Tibial nerve (tissue), 4 donors: Measurements from ENCODE around the gene MICAL2. TPM values are rescaled to one million over a fixed set of nuclear protein-coding genes. Genes with fewer than 3 reads are reported as not detected.

Experiments used
- DNase-seq, 2 donors: peaks; one replicate each; pipeline ENCODE4 v3.0.0-alpha.2; 2019; ENCODE audit warnings: low spot score in 2 of 2
- H3K27ac ChIP-seq, 4 donors: fragments of 200-600 bp; sonication (generic) in 3 of 4; one replicate each; pipeline ENCODE4 v1.5.1; 2017 to 2019; ENCODE audit warnings: mild to moderate bottlenecking in 1 of 4
- H3K27me3 ChIP-seq, 2 donors: fragments of 200-600 bp; sonication (generic) in 1 of 2; one replicate each; pipeline versions ENCODE4 v1.5.1 to v1.6.0; 2017 to 2019
- H3K36me3 ChIP-seq, 3 donors: fragments of 200-600 bp; sonication (generic); one replicate each; pipeline ENCODE4 v1.5.1; 2018 to 2019
- H3K4me1 ChIP-seq, 4 donors: fragments of 200-600 bp; sonication (generic) in 3 of 4; one replicate each; pipeline ENCODE4 v1.5.1; 2017 to 2019
- H3K4me3 ChIP-seq, 4 donors: fragments of 200-600 bp; sonication (generic) in 3 of 4; one replicate each; pipeline ENCODE4 v1.5.1; 2017 to 2019; ENCODE audit warnings: mild to moderate bottlenecking in 1 of 4, moderate library complexity in 1 of 4
- H3K9me3 ChIP-seq, 4 donors: fragments of 200-600 bp; sonication (generic) in 3 of 4; one replicate each; pipeline ENCODE4 v1.5.1; 2017 to 2019
- EP300 ChIP-seq, 2 donors: sonication (generic); formaldehyde crosslinking; IDR thresholded peaks; one replicate each; pipeline ENCODE4 v1.6.1; 2017; ENCODE audit warnings: antibody characterized with exemption in 2 of 2, mild to moderate bottlenecking in 1 of 2
- POLR2A ChIP-seq, 2 donors: fragments of 450-650 bp; IDR thresholded peaks; one replicate each; pipeline ENCODE4 v1.6.1; 2017; ENCODE audit warnings: antibody characterized with exemption in 2 of 2, mild to moderate bottlenecking in 2 of 2, moderate library complexity in 2 of 2
- WGBS, 2 donors: methylation state at CpG; one replicate each; pipeline ENCODE4 v1.1.5; 2018; 5-methylcytosine and 5-hydroxymethylcytosine counted together
- total RNA-seq, 4 donors: library from RNA; depleted of rRNA; stranded (reverse); fragments of >200 nt; gene quantifications; one replicate each; pipeline ENCODE4 v1.1.0, GENCODE V29; 2016
- TF ChIP-seq, protein P1 (sequence below), 5 experiments: fragments of 200-600 bp in 3 of 5; fragments of 450-650 bp in 2 of 5; sonication (generic) in 3 of 5; IDR thresholded peaks; one replicate each; pipeline ENCODE4 v1.5.1; 2016 to 2019; ENCODE audit warnings: antibody characterized with exemption in 5 of 5, mild to moderate bottlenecking in 3 of 5, moderate library complexity in 2 of 5

Gene MICAL2
- total RNA-seq, 4 donors from 2014 or later = 87.0 to 136 (median 101) TPM

DNA sequence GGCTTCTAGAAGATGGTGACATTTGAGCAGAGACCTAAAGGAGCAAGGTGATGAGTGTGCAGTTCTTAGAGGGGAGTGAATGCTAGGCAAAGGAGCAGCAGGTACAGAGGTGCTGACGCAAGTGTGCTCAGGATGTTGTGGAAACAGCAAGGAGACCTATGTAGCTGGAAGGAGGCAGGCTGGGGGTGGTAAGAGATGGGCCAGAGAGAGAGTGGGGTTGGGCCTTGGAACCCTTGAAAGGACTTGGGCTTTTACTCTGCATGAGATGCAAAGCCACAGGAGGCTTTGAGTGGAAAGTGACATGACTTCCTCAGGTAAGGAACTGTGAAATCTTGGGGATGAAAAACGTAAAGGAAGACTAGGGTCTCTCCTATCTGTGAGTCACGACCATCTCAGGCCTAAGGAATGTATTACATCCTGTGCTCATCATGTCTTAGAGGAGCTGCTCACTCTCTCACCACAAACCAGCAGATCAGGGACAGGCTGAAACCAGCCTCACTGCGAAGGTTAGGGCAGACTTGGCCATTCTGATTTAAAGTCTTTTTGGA, 65.4 kb downstream of the MICAL2 start:
- no peaks in the 10 kb centered on the region for H3K27me3 ChIP-seq
- H3K27ac ChIP-seq = peak overlapping the region in 2 of 4 donors; percentile 10 to 14
- TF ChIP-seq, protein P1, sequence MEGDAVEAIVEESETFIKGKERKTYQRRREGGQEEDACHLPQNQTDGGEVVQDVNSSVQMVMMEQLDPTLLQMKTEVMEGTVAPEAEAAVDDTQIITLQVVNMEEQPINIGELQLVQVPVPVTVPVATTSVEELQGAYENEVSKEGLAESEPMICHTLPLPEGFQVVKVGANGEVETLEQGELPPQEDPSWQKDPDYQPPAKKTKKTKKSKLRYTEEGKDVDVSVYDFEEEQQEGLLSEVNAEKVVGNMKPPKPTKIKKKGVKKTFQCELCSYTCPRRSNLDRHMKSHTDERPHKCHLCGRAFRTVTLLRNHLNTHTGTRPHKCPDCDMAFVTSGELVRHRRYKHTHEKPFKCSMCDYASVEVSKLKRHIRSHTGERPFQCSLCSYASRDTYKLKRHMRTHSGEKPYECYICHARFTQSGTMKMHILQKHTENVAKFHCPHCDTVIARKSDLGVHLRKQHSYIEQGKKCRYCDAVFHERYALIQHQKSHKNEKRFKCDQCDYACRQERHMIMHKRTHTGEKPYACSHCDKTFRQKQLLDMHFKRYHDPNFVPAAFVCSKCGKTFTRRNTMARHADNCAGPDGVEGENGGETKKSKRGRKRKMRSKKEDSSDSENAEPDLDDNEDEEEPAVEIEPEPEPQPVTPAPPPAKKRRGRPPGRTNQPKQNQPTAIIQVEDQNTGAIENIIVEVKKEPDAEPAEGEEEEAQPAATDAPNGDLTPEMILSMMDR (IDR thresholded peaks at IDR 0.05) = no peak
- TF ChIP-seq POLR2A (IDR thresholded peaks at IDR 0.05) (no peak), EP300 (IDR thresholded peaks at IDR 0.05) (no peak)
- WGBS, 2 donors = 33% methylated on average over 4 of the region's 4 CpGs
- H3K9me3 ChIP-seq = no peaks in the 10 kb centered on the region
- no peak for DNase-seq
- peaks cover 0 to 19% (median 4%) of the 10 kb centered on the region in 4 donors for H3K4me1 ChIP-seq
- H3K4me3 ChIP-seq = no peak overlapping the region
- H3K36me3 ChIP-seq = no peaks in the 10 kb centered on the region

- TF ChIP-seq POLR2A (IDR thresholded peaks at IDR 0.05) (no peak), EP300 (IDR thresholded peaks at IDR 0.05) (no peak)
- TF ChIP-seq, protein P1 (IDR thresholded peaks at IDR 0.05) = no peak
- 90 to 93% methylated on average over 4 of the region's 4 CpGs for WGBS, 2 donors
- H3K27ac ChIP-seq = peak overlapping the region in 1 of 4 donors; percentile 14
- no peak overlapping the region for H3K4me3 ChIP-seq
- no peaks in the 10 kb centered on the region for H3K36me3 ChIP-seq
- no peaks in the 10 kb centered on the region for H3K27me3 ChIP-seq
- no peaks in the 10 kb centered on the region for H3K9me3 ChIP-seq
- H3K4me1 ChIP-seq = peaks cover 0 to 13% (median 4%) of the 10 kb centered on the region in 4 donors
- DNase-seq = no peak
Observed at GRCh38 chr11:12176410-12176809, 66.0 kb downstream of the MICAL2 start.

- Histone ChIP-seq H3K4me1 (peaks cover 0 to 20% (median 5%) of the 10 kb centered on the region in 4 donors), H3K9me3 (no peaks in the 10 kb centered on the region)
- TF ChIP-seq POLR2A (IDR thresholded peaks at IDR 0.05) (no peak), EP300 (IDR thresholded peaks at IDR 0.05) (no peak)
- TF ChIP-seq, protein P1 (IDR thresholded peaks at IDR 0.05) = no peak
Observed at GRCh38 chr11:12177739-12178338, 67.4 kb downstream of the MICAL2 start.

DNA sequence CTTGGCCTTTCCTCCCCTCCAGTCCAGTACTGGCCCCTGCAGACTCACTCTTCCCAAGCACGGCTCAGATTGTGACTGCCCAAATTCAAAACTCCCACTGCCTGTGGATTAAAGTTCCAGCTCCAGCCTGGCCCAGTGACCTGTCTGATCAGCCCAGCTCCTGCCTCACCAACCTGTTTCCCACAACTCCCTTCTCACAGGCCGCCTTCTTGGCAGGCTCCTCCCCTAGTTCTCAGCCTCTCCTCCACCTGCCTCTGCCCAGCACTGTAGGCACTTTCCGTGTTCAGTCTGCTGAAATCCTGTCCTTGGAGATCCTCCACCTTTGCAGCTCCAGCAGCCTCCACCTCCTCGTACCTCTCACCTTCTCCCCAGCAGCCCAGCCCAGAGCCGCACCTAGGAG, 68.6 kb downstream of the MICAL2 start:
- H3K27me3 ChIP-seq = no peaks in the 10 kb centered on the region
- WGBS, 2 donors = 79 to 91% methylated on average over 5 of the region's 5 CpGs
- no peaks in the 10 kb centered on the region for H3K36me3 ChIP-seq
- H3K4me3 ChIP-seq = no peak overlapping the region
- DNase-seq = no peak
- peaks cover 0 to 28% (median 3%) of the 10 kb centered on the region in 4 donors for H3K4me1 ChIP-seq
- H3K9me3 ChIP-seq = no peaks in the 10 kb centered on the region
- no peak for TF ChIP-seq POLR2A (IDR thresholded peaks at IDR 0.05)
- TF ChIP-seq, protein P1 (IDR thresholded peaks at IDR 0.05) = no peak
- TF ChIP-seq EP300 (IDR thresholded peaks at IDR 0.05) = no peak
- H3K27ac ChIP-seq = peak overlapping the region in 3 of 4 donors; percentile 26 to 61 (median 39)

More at GRCh38 chr11:12177739-12178338, 67.4 kb downstream of the MICAL2 start:
- WGBS, 2 donors = 65 to 67% methylated on average over 3 of the region's 3 CpGs
- Histone ChIP-seq H3K4me3 (no peak overlapping the region), H3K27me3 (no peaks in the 10 kb centered on the region), H3K27ac (peak overlapping the region in 2 of 4 donors; percentile 13 to 18), H3K36me3 (no peaks in the 10 kb centered on the region)
- no peak for DNase-seq

DNA sequence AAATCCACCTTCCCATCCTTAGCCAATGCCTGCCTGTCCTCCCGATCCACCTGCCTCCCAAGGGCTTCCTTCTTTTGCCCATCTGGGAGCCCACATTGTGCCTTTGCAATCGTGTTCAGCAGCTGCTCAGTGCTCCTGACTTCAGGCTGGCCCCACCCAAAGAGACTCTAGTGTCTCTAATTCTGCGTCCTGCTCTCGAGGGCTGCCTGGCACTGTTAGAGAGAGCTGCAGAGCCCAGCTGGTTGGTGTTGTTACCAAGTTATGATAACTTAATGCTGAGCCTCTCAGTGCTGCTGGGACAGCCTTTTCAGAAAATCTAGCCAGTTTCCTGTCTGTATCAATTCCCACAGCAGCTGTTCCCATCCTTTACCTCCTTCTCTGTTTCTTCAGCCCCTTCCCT, 69.1 kb downstream of the MICAL2 start:
- no peaks in the 10 kb centered on the region for H3K36me3 ChIP-seq
- no peak for TF ChIP-seq POLR2A (IDR thresholded peaks at IDR 0.05)
- TF ChIP-seq, protein P1 (IDR thresholded peaks at IDR 0.05) = no peak
- TF ChIP-seq EP300 (IDR thresholded peaks at IDR 0.05) = no peak

More for the DNA sequence above, 69.1 kb downstream of the MICAL2 start:
- Histone ChIP-seq H3K27ac (peak overlapping the region in 3 of 4 donors; percentile 26 to 71 (median 61)), H3K27me3 (no peaks in the 10 kb centered on the region), H3K9me3 (no peaks in the 10 kb centered on the region), H3K4me3 (no peak overlapping the region), H3K4me1 (peaks cover 0 to 28% (median 3%) of the 10 kb centered on the region in 4 donors)
- WGBS, 2 donors = 45 to 59% methylated on average over 4 of the region's 4 CpGs
- no peak for DNase-seq
